K562 (cell line): Measurements from ENCODE around the gene MYL5. TPM values are rescaled to one million over a fixed set of nuclear protein-coding genes. Genes with fewer than 3 reads are reported as not detected.

Source experiments
- ATAC-seq: fragments of 200-7000 bp; cut with Tn5 transposase; 3 replicates; pipeline ENCODE4 v1.9.1; 2020; ENCODE audit warnings: moderate library complexity
- BruUV-seq: library from RNA; stranded (reverse); fragments of 400-500 nt; replicated peaks from 2 replicates; lab custom pipeline; 2021; lab: Mats Ljungman, UMichigan
- CTCF ChIA-PET: fragments of 300-600 bp; formaldehyde crosslinking; extraction: SDS; loops from one replicate; lab custom pipeline; 2021; ENCODE audit warnings: low intra/inter-chr PET ratio; lab: Yijun Ruan, JAX
- POLR2A ChIA-PET: fragments of 300-600, 350-650 bp; sonication (Branson Sonifier 250); formaldehyde crosslinking; extraction: SDS; loops from one replicate; lab custom pipeline; 2021; ENCODE audit warnings: antibody characterized with exemption, inconsistent platforms; lab: Yijun Ruan, JAX
- DNase-seq, 4 experiments: peaks; one replicate each; pipeline versions ENCODE4 v3.0.0 to v3.0.0-alpha.2; 2011 to 2018; ENCODE audit warnings: low spot score in 3 of 4, mixed read lengths in 3 of 4; ENCODE audit errors: extremely low read depth in 1 of 4
- FAIRE-seq: peaks from 2 replicates; lab custom pipeline; 2011; peaks lifted over from hg19 to GRCh38; lab: Jason Lieb, UNC
- H2AFZ ChIP-seq: 2 replicates; pipeline ENCODE4 v1.6.0; 2011; ENCODE audit warnings: low read depth, low read length, control low read depth, inconsistent platforms
- H3K27ac ChIP-seq: fragments of 200-600 bp; 3 replicates; pipeline ENCODE4 v1.8.0; 2011; ENCODE audit warnings: low read depth, mild to moderate bottlenecking, control low read depth, inconsistent platforms, low read length, moderate library complexity, mixed read lengths; ENCODE audit errors: extremely low read depth
- H3K27me3 ChIP-seq, 2 experiments: fragments of 300-600 bp in 1 of 2; 2 replicates in 1 of 2; 3 replicates in 1 of 2; pipeline versions ENCODE4 v1.6.0 to v1.8.0; 2011; ENCODE audit warnings: inconsistent platforms in 2 of 2, low read length in 2 of 2, mild to moderate bottlenecking in 1 of 2, mixed read lengths in 1 of 2, moderate library complexity in 1 of 2; ENCODE audit not compliant: control insufficient read depth in 2 of 2, insufficient read depth in 2 of 2
- H3K36me3 ChIP-seq: fragments of 300-600 bp; 3 replicates; pipeline ENCODE4 v1.8.0; 2011; ENCODE audit warnings: mild to moderate bottlenecking, low read length, inconsistent platforms; ENCODE audit not compliant: control insufficient read depth, insufficient read depth
- H3K4me1 ChIP-seq, 2 experiments: fragments of 200-600 bp in 1 of 2; replicated peaks in 1 of 2; 2 replicates in 1 of 2; 3 replicates in 1 of 2; pipeline versions ENCODE4 v1.5.1 to v1.8.0; 2011; ENCODE audit warnings: inconsistent platforms in 2 of 2, low read length in 2 of 2, mild to moderate bottlenecking in 1 of 2, mixed read lengths in 1 of 2, moderate library complexity in 1 of 2; ENCODE audit not compliant: control insufficient read depth in 2 of 2, insufficient read depth in 2 of 2
- H3K4me2 ChIP-seq: 2 replicates; pipeline ENCODE4 v1.6.1; 2011; ENCODE audit warnings: low read length, control low read depth, inconsistent platforms, mixed read lengths; ENCODE audit not compliant: insufficient read depth
- H3K4me3 ChIP-seq: fragments of 200-600 bp; sonication (generic), shearing (Covaris generic); 2 replicates; pipeline ENCODE4 v1.5.1; 2016; ENCODE audit warnings: control low read depth, inconsistent platforms
- H3K79me2 ChIP-seq: fragments of 200-600 bp; 3 replicates; pipeline ENCODE4 v1.8.0; 2011; ENCODE audit warnings: low read length, inconsistent platforms; ENCODE audit not compliant: control insufficient read depth, insufficient read depth
- H3K9ac ChIP-seq, 2 experiments: 2 replicates each; pipeline versions ENCODE4 v1.6.0 to v1.6.1; 2011; ENCODE audit warnings: low read depth in 2 of 2, low read length in 2 of 2, control low read depth in 1 of 2, inconsistent platforms in 1 of 2, mild to moderate bottlenecking in 1 of 2, mixed read lengths in 1 of 2; ENCODE audit not compliant: insufficient read depth in 1 of 2
- H3K9me1 ChIP-seq: one replicate; pipeline ENCODE4 v1.6.0; 2011; ENCODE audit warnings: inconsistent platforms, mild to moderate bottlenecking, low read length, moderate library complexity; ENCODE audit not compliant: control insufficient read depth, insufficient read depth
- H3K9me3 ChIP-seq: replicated peaks from 2 replicates; pipeline ENCODE4 v1.5.1; 2011; ENCODE audit warnings: low read depth, low read length, inconsistent platforms; ENCODE audit not compliant: control insufficient read depth, insufficient read depth
- H4K20me1 ChIP-seq: replicated peaks from 2 replicates; pipeline ENCODE4 v1.6.1; 2011; ENCODE audit warnings: low read length, inconsistent platforms, mixed read lengths; ENCODE audit not compliant: control insufficient read depth, insufficient read depth
- ATF7 ChIP-seq: fragments of 450-650 bp; IDR thresholded peaks from 2 replicates; pipeline ENCODE4 v1.7.1; 2014; ENCODE audit warnings: mild to moderate bottlenecking, moderate library complexity
- CEBPB ChIP-seq: fragments of 450-650 bp; IDR thresholded peaks from 2 replicates; pipeline ENCODE4 v1.6.1; 2016; ENCODE audit warnings: missing genetic modification characterization, missing compliant biosample characterization
- CEBPG ChIP-seq, 3 experiments: fragments of 200-800 bp in 1 of 3; sonication (Bioruptor generic) in 1 of 3; sonication (generic) in 1 of 3; formaldehyde crosslinking in 1 of 3; IDR thresholded peaks in 2 of 3; conservative IDR thresholded peaks in 1 of 3; 2 replicates each; pipeline versions ENCODE4 v1.6.1 to v1.8.0; 2016 to 2022; ENCODE audit warnings: missing compliant biosample characterization in 2 of 3, missing genetic modification characterization in 2 of 3, mild to moderate bottlenecking in 1 of 3, missing genetic modification reagents in 1 of 3
- ESRRA ChIP-seq: fragments of 450-650 bp; IDR thresholded peaks from 2 replicates; pipeline ENCODE4 v1.6.1; 2014; ENCODE audit warnings: low read depth, mild to moderate bottlenecking, moderate library complexity, borderline replicate concordance
- FIP1L1 ChIP-seq: fragments of 200-400 bp; formaldehyde crosslinking; IDR thresholded peaks from 2 replicates; pipeline ENCODE4 v1.6.1; 2018; ENCODE audit warnings: mild to moderate bottlenecking, low read depth, low read length; ENCODE audit not compliant: poor library complexity, severe bottlenecking
- HMGN3 ChIP-seq: IDR thresholded peaks from 2 replicates; pipeline ENCODE4 v1.6.1; 2011; ENCODE audit warnings: borderline replicate concordance, low read depth, mild to moderate bottlenecking, mixed read lengths, low read length; ENCODE audit not compliant: insufficient read length; ENCODE audit errors: extremely low read depth
- NFE2 ChIP-seq: IDR thresholded peaks from 2 replicates; pipeline ENCODE4 v1.6.1; 2014; ENCODE audit warnings: antibody characterized with exemption, low read depth
- NR2C2 ChIP-seq, 2 experiments: fragments of 200-800 bp in 1 of 2; sonication (Bioruptor generic) in 1 of 2; sonication (generic) in 1 of 2; formaldehyde crosslinking in 1 of 2; IDR thresholded peaks; 2 replicates each; pipeline versions ENCODE4 v1.6.1 to v1.8.0; 2016 to 2022; ENCODE audit warnings: mild to moderate bottlenecking in 1 of 2, missing compliant biosample characterization in 1 of 2, missing genetic modification characterization in 1 of 2, missing genetic modification reagents in 1 of 2
- PHF8 ChIP-seq: fragments of 200-600 bp; sonication (generic); IDR thresholded peaks from 2 replicates; pipeline ENCODE4 v1.6.1; 2012; ENCODE audit warnings: mixed run types, mild to moderate bottlenecking, inconsistent platforms, low read length, moderate library complexity, borderline replicate concordance
- RBBP5 ChIP-seq: fragments of 200-600 bp; sonication (generic); IDR thresholded peaks from 2 replicates; pipeline ENCODE4 v1.6.1; 2012; ENCODE audit warnings: borderline replicate concordance, mild to moderate bottlenecking, low read length, control low read depth, inconsistent platforms; ENCODE audit not compliant: insufficient read depth, poor library complexity, severe bottlenecking
- RBM25 ChIP-seq: fragments of 200-400 bp; formaldehyde crosslinking; IDR thresholded peaks from 2 replicates; pipeline ENCODE4 v1.6.1; 2018; ENCODE audit warnings: low read length, low read depth, moderate library complexity; ENCODE audit not compliant: severe bottlenecking
- SIRT6 ChIP-seq: IDR thresholded peaks from one replicate; pipeline ENCODE4 v1.6.1; 2012; ENCODE audit warnings: low read depth, mild to moderate bottlenecking, control low read depth, inconsistent platforms, low read length, moderate library complexity
- SMARCA4 ChIP-seq: fragments of 450-650 bp; IDR thresholded peaks from 2 replicates; pipeline ENCODE4 v1.6.1; 2016
- SMARCB1 ChIP-seq: IDR thresholded peaks from 2 replicates; pipeline ENCODE4 v1.6.1; 2011; ENCODE audit warnings: improper control_type of control experiment, low read depth; ENCODE audit not compliant: insufficient read length
- TEAD4 ChIP-seq, 2 experiments: sonication (generic) in 1 of 2; formaldehyde crosslinking in 1 of 2; IDR thresholded peaks; 2 replicates each; pipeline versions ENCODE4 v1.6.1 to v1.8.0; 2012 to 2022; ENCODE audit warnings: borderline replicate concordance in 1 of 2, inconsistent platforms in 1 of 2, low read length in 1 of 2, mild to moderate bottlenecking in 1 of 2, missing genetic modification reagents in 1 of 2
- XRCC3 ChIP-seq: fragments of 450-650 bp; IDR thresholded peaks from 2 replicates; pipeline ENCODE4 v1.6.1; 2017; ENCODE audit warnings: mild to moderate bottlenecking, moderate library complexity
- ZBED1 ChIP-seq: IDR thresholded peaks from 2 replicates; pipeline ENCODE4 v1.6.1; 2014
- ZNF551 ChIP-seq: fragments of 250-450 bp; sonication (Bioruptor Pico); IDR thresholded peaks from 2 replicates; pipeline ENCODE4 v1.5.0; 2021; ENCODE audit warnings: mild to moderate bottlenecking, moderate library complexity
- ZNF639 ChIP-seq, 2 experiments: fragments of 200-800 bp in 1 of 2; sonication (Bioruptor generic) in 1 of 2; sonication (generic) in 1 of 2; formaldehyde crosslinking in 1 of 2; IDR thresholded peaks in 1 of 2; conservative IDR thresholded peaks in 1 of 2; 2 replicates each; pipeline versions ENCODE4 v1.5.0 to v1.6.1; 2016 to 2020; ENCODE audit warnings: missing compliant biosample characterization in 1 of 2, missing genetic modification characterization in 1 of 2, missing genetic modification reagents in 1 of 2
- WGBS: fragments of 100-300 bp; shearing (Covaris generic); methylation state at CpG from one replicate; pipeline ENCODE4 v1.1.6; 2016; ENCODE audit warnings: low coverage, mixed read lengths; ENCODE audit not compliant: insufficient coverage; ENCODE audit errors: missing lambda C conversion rate; 5-methylcytosine and 5-hydroxymethylcytosine counted together
- in situ Hi-C: fragments of 300-500 bp; cut with MboI; formaldehyde crosslinking; loops from 4 replicates; pipeline ENCODE4 v1.15.0; 2018; ENCODE audit warnings: inconsistent platforms, mixed read lengths
- intact Hi-C: fragments of 100-400 bp; cut with micrococcal nuclease; formaldehyde crosslinking; loops from 2 replicates; pipeline ENCODE4 v1.14.2; 2022
- polyA plus RNA-seq, 8 experiments: library from polyadenylated mRNA; depleted of rRNA in 4 of 8; stranded (reverse) in 5 of 8; unstranded in 3 of 8; fragments of >200 nt; fragmentation: Nextera tagmentation in 2 of 8; fragmentation: Illumina TruSeq in 1 of 8; extraction: Ambion mirVana in 2 of 8; extraction: Trizol in 1 of 8; gene quantifications; 2 replicates each; pipeline versions ENCODE4 v1.2.1 to v1.2.3, GENCODE V29; 2011 to 2014; ENCODE audit warnings: inconsistent platforms in 1 of 8, missing spikeins in 1 of 8
- total RNA-seq, 7 experiments: library from RNA; depleted of rRNA in 6 of 7; stranded (reverse); fragments of >200 nt in 6 of 7; fragmentation: Illumina TruSeq in 2 of 7; extraction: Trizol in 2 of 7; gene quantifications; 2 replicates each; pipeline versions ENCODE4 v1.2.1 to v1.2.3, GENCODE V29; 2011 to 2021; ENCODE audit warnings: low replicate concordance in 1 of 7

The MYL5 gene
- total and polyA plus RNA-seq, 9 of the 15 experiments (the other 6 are each of a cell fraction or from before 2014, with no cell fraction given): 1.4 to 10.0 (median 4.1) TPM

- ChIA-PET CTCF (no interaction called here), POLR2A (interaction anchor here (0.6 to 0.7 kb wide), 2 partner anchors 39 to 272 kb away, joined by 3 to 4 read pairs; no protein-coding TSS in a partner anchor)
- H3K27ac ChIP-seq: peak overlapping the region; percentile 89
- in situ Hi-C loops: no loop called here
- H3K9me1 ChIP-seq: no peaks in the 10 kb centered on the region
- ATAC-seq: peak; percentile 66
- no peaks in the 10 kb centered on the region for H3K27me3 ChIP-seq
- H4K20me1 ChIP-seq: no peaks in the 10 kb centered on the region; the same call in 1 of the 2 replicates
- no TSS peak for BruUV-seq
- H2AFZ ChIP-seq: 0 out of 2 replicates have a peak overlapping the region, but pooled peaks have one; percentile 3
- H3K36me3 ChIP-seq: peaks cover 26% of the 10 kb centered on the region; the same call in 2 of the 3 replicates
- H3K79me2 ChIP-seq: peaks cover 49% of the 10 kb centered on the region
- H3K4me1 ChIP-seq: peaks cover 20 to 65% of the 10 kb centered on the region in 2 experiments
- H3K4me3 ChIP-seq: 0 out of 2 replicates have a peak overlapping the region, but pooled peaks have one; percentile 5
- DNase-seq: peak in 2 of 4 experiments; percentile 44 to 56
- H3K9ac ChIP-seq: peak overlapping the region; percentile 37 to 91
- peaks cover 4% of the 10 kb centered on the region for H3K9me3 ChIP-seq
- intact Hi-C loops: no loop called here
- WGBS: 18% methylated on average over 16 of the region's 16 CpGs
- H3K4me2 ChIP-seq: peak overlapping the region; percentile 72
- FAIRE-seq: peak; percentile 94
- TF ChIP-seq ZNF639 (CRISPR knock-in tag; conservative IDR thresholded peaks at IDR 0.05 in 1 of 2, IDR thresholded peaks at IDR 0.05 in 1 of 2) (peak in 1 of 2 experiments; percentile 72; a peak in 1 of 4 replicates), SMARCA4 (0 out of 2 replicates have a peak, but pooled peaks have one; percentile 38), PHF8 (peak; percentile 21; the same call in 1 of the 2 replicates), ZNF551 (CRISPR knock-in tag) (no peak), ATF7 (peak; percentile 42; the same call in 1 of the 2 replicates), CEBPB (tag) (peak; percentile 56), CEBPG (CRISPR knock-in tag; IDR thresholded peaks at IDR 0.05) (no peak), CEBPG (tag; conservative IDR thresholded peaks at IDR 0.05 in 1 of 2, IDR thresholded peaks at IDR 0.05 in 1 of 2) (peak in 1 of 2 experiments; percentile 27; a peak in 1 of 4 replicates), FIP1L1 (no peak), RBM25 (no peak), SIRT6 (no peak), HMGN3 (peak; percentile 44), XRCC3 (no peak), TEAD4 (IDR thresholded peaks at IDR 0.05; ENCODE audit: low read length) (no peak), TEAD4 (CRISPR knock-in tag; IDR thresholded peaks at IDR 0.05; ENCODE audit: borderline replicate concordance) (no peak), NFE2 (peak; percentile 13; the same call in 1 of the 2 replicates), NR2C2 (CRISPR knock-in tag; IDR thresholded peaks at IDR 0.05) (no peak), NR2C2 (tag; IDR thresholded peaks at IDR 0.05) (peak; percentile 31; the same call in 1 of the 2 replicates), SMARCB1 (no peak), ESRRA (peak; percentile 15; the same call in 1 of the 2 replicates), RBBP5 (peak; percentile 47), ZBED1 (no peak)
These were observed 52.0 kb downstream of the MYL5 start for GRCh38 chr4:726235-726787.
